A673 (cell line): ENCODE data around the gene NEUROG3. TPM values are rescaled to one million over a fixed set of nuclear protein-coding genes. Genes with fewer than 3 reads are reported as not detected.

Experiments used
- BruUV-seq: library from RNA; stranded (reverse); fragments of 400-500 nt; replicated peaks from 2 replicates; lab custom pipeline; 2021; lab: Mats Ljungman, UMichigan
- CTCF ChIA-PET: fragments of 300-600 bp; sonication (Branson Sonifier 250); formaldehyde crosslinking; loops from one replicate; lab custom pipeline; 2022; ENCODE audit warnings: antibody characterized with exemption; lab: Charles Lee
- POLR2A ChIA-PET: fragments of 300-600 bp; sonication (Branson Sonifier 250); formaldehyde crosslinking; loops from one replicate; lab custom pipeline; 2022; ENCODE audit warnings: antibody characterized with exemption; ENCODE audit not compliant: low non-redundant PET; lab: Charles Lee
- DNase-seq: peaks from one replicate; pipeline ENCODE4 v3.0.0-alpha.2; 2015; ENCODE audit warnings: low spot score
- H3K27ac ChIP-seq: fragments of 200-600 bp; sonication (generic); 2 replicates; pipeline ENCODE4 v1.5.1; 2016; ENCODE audit warnings: mixed run types, low read depth, mild to moderate bottlenecking, mixed read lengths, antibody characterized with exemption, low read length; ENCODE audit not compliant: poor library complexity, severe bottlenecking
- H3K27me3 ChIP-seq: fragments of 200-600 bp; sonication (generic); replicated peaks from 2 replicates; pipeline ENCODE4 v1.6.1; 2017; ENCODE audit warnings: mixed run types, low read depth, mild to moderate bottlenecking, mixed read lengths, antibody characterized with exemption, low read length; ENCODE audit not compliant: insufficient read depth, poor library complexity
- H3K36me3 ChIP-seq: fragments of 200-600 bp; sonication (generic); 2 replicates; pipeline ENCODE4 v1.6.1; 2016; ENCODE audit warnings: mixed run types, mild to moderate bottlenecking, mixed read lengths, antibody characterized with exemption, low read length; ENCODE audit not compliant: insufficient read depth, poor library complexity, severe bottlenecking
- H3K4me1 ChIP-seq: fragments of 200-600 bp; sonication (generic); 2 replicates; pipeline ENCODE4 v1.6.1; 2017; ENCODE audit warnings: mixed run types, mild to moderate bottlenecking, mixed read lengths, antibody characterized with exemption, low read length; ENCODE audit not compliant: insufficient read depth, poor library complexity, severe bottlenecking
- H3K4me3 ChIP-seq: fragments of 200-600 bp; sonication (generic); 2 replicates; pipeline ENCODE4 v1.5.1; 2016; ENCODE audit warnings: low read depth, mixed run types, mild to moderate bottlenecking, mixed read lengths, low read length; ENCODE audit not compliant: poor library complexity, severe bottlenecking
- H3K9me3 ChIP-seq: fragments of 200-600 bp; sonication (generic); 2 replicates; pipeline ENCODE4 v1.6.1; 2016; ENCODE audit warnings: mixed run types, low read depth, mild to moderate bottlenecking, mixed read lengths, antibody characterized with exemption, low read length; ENCODE audit not compliant: poor library complexity, severe bottlenecking
- CTCF ChIP-seq: fragments of 300-800, 200-600 bp; sonication (generic); conservative IDR thresholded peaks from 2 replicates; pipeline ENCODE4 v1.5.1; 2017; ENCODE audit warnings: low read depth, mild to moderate bottlenecking, antibody characterized with exemption, low read length, moderate library complexity, mixed read lengths
- EZH2 ChIP-seq: fragments of 200-600 bp; sonication (generic); IDR thresholded peaks from 2 replicates; pipeline ENCODE4 v1.6.1; 2017; ENCODE audit warnings: borderline replicate concordance, low read depth, mild to moderate bottlenecking, mixed read lengths, antibody characterized with exemption, low read length; ENCODE audit not compliant: poor library complexity, severe bottlenecking
- intact Hi-C: fragments of 100-400 bp; cut with micrococcal nuclease; formaldehyde crosslinking; loops from one replicate; pipeline ENCODE4 v1.10.0; 2022; ENCODE audit not compliant: unreplicated experiment
- total RNA-seq: library from RNA; stranded (reverse); gene quantifications from 2 replicates; pipeline ENCODE4 v1.2.3, GENCODE V29; 2021

Gene NEUROG3
- total RNA-seq, 1 experiment from 2014 or later, result not detected

GRCh38 chr10:69584624-69585023 is 11.4 kb upstream of the NEUROG3 start:
- Histone ChIP-seq H3K9me3 (no peaks in the 10 kb centered on the region), H3K27ac (no peak overlapping the region), H3K4me1 (no peaks in the 10 kb centered on the region), H3K36me3 (no peaks in the 10 kb centered on the region), H3K27me3 (peaks cover 68% of the 10 kb centered on the region), H3K4me3 (no peak overlapping the region)
- POLR2A ChIA-PET, result no interaction called here
- CTCF ChIA-PET, result interaction anchor here (0.6 kb wide), 1 partner anchor 57 kb away, joined by 3 read pairs; no protein-coding TSS in a partner anchor
- DNase-seq, result no peak
- intact Hi-C loops, result no loop called here
- no TSS peak for BruUV-seq
- no peak for TF ChIP-seq EZH2
- no peak for TF ChIP-seq CTCF

- Histone ChIP-seq H3K36me3 (no peaks in the 10 kb centered on the region), H3K4me1 (no peaks in the 10 kb centered on the region), H3K4me3 (no peak overlapping the region), H3K9me3 (no peaks in the 10 kb centered on the region), H3K27me3 (peaks cover 76% of the 10 kb centered on the region), H3K27ac (no peak overlapping the region)
- CTCF ChIA-PET, result no interaction called here
- POLR2A ChIA-PET, result no interaction called here
- intact Hi-C loops, result no loop called here
- BruUV-seq, result no TSS peak
- DNase-seq, result no peak
- TF ChIP-seq CTCF (no peak), EZH2 (no peak)
These were observed 9.9 kb upstream of the NEUROG3 start for GRCh38 chr10:69583106-69583505.

- intact Hi-C loops, result no loop called here
- CTCF ChIA-PET, result no interaction called here
- no peaks in the 10 kb centered on the region for H3K9me3 ChIP-seq
These were observed 7.2 kb upstream of the NEUROG3 start for GRCh38 chr10:69580435-69580834.

More at GRCh38 chr10:69580435-69580834, 7.2 kb upstream of the NEUROG3 start:
- no peak overlapping the region for H3K27ac ChIP-seq
- H3K4me1 ChIP-seq, result no peaks in the 10 kb centered on the region
- H3K4me3 ChIP-seq, result no peak overlapping the region
- POLR2A ChIA-PET, result no interaction called here
- BruUV-seq, result no TSS peak
- H3K27me3 ChIP-seq, result peaks cover 82% of the 10 kb centered on the region
- no peaks in the 10 kb centered on the region for H3K36me3 ChIP-seq
- TF ChIP-seq EZH2 (no peak), CTCF (no peak)
- DNase-seq, result no peak
